AG08396 (cell line): ENCODE measurements around the gene NFATC4.

Source experiments
- DNase-seq: peaks from one replicate; pipeline ENCODE4 v3.0.0; 2012; ENCODE audit warnings: low spot score, mixed read lengths

Gene NFATC4

DNA sequence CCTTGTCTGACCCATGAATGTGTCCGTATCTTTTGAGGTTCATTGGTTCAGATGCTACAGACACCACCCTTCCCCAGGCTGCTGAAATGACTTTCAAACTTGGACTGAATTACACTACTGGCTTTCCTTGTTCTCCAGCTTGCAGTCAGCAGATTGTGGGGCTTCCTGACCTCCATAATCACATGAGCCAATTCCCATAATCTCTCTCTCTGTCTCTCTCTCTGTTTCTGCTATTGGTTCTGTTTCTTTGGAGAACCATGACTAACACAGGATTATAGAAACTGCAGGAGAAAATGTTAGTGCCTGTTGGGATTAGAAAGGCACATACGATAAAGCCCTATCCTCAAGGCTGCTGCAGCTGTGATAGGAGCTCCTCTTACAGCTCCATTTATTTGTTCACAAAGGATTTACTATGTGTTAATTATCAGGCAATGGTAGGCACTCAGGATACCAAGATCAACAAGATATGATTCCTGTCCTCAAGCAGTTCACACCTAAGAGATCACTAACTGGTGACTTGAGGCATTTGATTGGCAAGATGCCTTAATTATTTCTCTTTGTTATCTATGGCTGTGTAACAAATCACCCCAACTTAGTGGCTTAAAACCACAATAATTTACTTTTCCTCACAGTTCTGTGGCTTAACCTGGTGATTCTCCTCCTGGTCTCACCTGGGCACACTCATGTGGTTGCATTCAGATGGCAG, 20.6 kb downstream of the NFATC4 start:
- DNase-seq = no peak

GRCh38 chr14:24389226-24389848, 21.4 kb downstream of the NFATC4 start:
- no peak for DNase-seq

DNA sequence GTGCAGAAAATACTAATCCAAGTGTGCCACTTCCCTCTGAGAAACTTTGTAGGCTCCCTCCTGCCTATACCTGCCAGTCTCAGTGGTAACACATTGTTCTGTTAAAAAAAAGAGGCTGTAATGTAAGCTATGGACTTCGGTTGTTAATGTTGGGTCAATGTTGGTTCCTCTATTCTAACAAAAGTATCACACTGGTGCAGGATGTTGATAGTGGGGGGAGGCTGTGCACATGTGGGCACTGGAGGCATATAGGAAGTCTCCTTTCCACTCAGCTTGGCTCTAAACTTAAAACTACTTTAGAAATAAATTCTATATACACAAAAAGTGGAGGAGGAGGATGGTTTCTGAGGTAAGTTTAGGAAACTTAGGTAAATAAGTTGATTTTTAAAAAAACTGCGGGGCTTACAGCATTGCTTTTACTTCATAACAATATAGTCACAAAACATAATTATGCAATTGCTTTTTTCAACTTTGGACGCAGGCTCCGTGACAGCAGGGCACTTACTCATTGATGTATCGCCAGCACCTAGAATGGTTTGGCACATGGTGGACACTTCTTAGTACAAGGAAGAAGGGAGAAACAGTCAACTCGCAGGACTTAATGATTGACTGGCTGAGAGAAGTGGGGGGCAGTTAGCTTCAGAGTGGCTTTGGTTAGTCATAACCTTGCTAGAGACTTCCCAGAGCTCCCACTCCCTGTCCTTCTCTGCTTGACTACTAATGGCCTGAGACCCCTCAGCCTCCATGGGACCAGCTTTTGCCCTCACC, 22.9 kb downstream of the NFATC4 start:
- no peak for DNase-seq

GRCh38 chr14:24392325-24393091, 24.5 kb downstream of the NFATC4 start:
- DNase-seq = peak; percentile 50

GRCh38 chr14:24394275-24394674, 26.3 kb downstream of the NFATC4 start:
- no peak for DNase-seq

DNA sequence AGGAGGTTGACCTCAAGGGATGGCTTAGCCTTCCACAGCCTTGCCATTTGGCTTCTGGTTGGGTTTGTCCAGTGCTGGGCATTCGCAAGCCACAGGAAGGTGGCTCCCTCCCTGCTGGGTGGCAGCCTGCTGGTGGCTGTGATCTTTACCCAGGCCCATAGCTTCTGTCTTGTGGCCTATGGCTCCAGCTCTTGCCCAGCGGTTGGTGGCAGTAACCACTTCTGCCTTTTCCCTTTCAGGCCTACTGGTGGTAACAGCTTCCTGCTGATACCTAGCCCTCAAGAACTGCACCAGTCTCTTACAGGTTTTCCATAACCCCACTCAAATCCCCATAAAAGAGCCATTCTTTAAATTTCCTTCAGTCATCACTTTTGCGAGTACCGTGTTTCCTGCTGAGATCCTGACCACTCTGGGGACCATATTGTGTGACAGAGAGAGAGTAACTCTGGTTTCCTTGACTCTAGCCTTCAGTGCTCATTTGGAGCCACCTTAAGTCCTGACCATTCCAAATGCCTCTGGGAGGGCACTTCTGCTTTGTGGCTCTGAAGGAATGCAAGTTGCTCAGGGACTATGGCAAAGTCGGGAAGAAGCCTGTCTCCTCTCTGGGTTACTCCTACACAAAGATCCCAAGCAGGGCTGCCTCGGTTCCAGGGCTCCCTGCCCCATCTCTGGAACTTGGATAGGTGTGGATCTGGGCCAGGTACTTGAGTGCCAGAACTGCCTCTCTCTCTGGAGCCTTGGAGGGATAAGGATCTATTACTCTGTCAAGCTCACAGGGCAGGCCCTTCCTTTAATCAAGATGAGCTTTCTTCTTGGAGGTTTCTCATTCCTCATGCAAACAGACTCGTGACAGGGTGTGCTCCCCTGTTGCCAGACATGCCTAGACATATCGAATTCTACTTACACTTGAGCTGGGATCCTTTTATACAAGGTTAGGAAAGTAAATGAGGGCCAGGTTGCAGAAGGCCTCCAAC, 27.9 kb downstream of the NFATC4 start:
- DNase-seq = no peak

- DNase-seq = no peak
Measured at GRCh38 chr14:24397639-24398292, 29.8 kb downstream of the NFATC4 start.

- no peak for DNase-seq
Measured at GRCh38 chr14:24398293-24398652, 30.3 kb downstream of the NFATC4 start.

- peak; percentile 65 for DNase-seq
Measured at GRCh38 chr14:24398653-24399446, 30.9 kb downstream of the NFATC4 start, which contains the start of gene NYNRIN. Gene NYNRIN, plus strand, starts transcription at chr14:24399003. Its CDS starts 244 bp downstream, at chr14:24399247.

GRCh38 chr14:24399447-24399822, 31.5 kb downstream of the NFATC4 start:
- DNase-seq = no peak

GRCh38 chr14:24399999-24400718, 32.2 kb downstream of the NFATC4 start:
- DNase-seq = no peak

- no peak for DNase-seq
Measured at GRCh38 chr14:24401810-24402702, 34.1 kb downstream of the NFATC4 start.

DNA sequence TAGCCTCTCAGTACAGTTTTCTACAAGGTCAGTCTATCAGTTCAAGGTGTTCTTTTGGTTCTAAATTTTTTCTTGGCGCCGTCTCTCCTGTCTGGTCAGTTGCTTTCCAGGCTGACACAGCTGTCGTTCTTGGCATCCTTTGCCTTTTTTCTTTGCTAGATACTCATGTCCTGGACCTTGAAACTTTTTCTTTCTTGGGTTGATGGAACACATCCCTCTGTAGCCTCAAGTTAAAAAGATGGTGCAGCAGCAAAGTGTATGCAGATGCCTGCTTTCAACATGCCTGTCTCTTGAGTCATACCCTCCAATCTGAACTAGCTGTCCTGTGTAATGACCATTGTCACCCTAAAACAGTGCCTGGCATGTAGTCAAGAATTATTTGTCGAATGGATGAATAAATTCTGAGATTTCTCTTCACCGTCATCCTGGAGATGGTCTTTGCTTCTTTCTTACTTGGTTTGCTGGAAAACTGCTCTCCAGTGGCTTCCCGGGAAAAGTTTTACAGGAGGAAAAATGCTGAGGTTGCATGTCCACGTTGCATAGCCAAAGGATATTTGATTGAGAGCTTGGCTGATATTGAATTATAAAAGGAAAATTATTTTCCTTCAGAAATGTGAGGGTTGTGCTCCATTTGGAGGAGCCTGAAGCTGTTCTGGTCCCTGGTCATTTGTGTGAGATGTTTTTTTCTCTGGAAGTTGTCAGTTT, 35.5 kb downstream of the NFATC4 start:
- DNase-seq = peak; percentile 42

- DNase-seq = no peak
Measured at GRCh38 chr14:24404814-24405213, 36.8 kb downstream of the NFATC4 start.

DNA sequence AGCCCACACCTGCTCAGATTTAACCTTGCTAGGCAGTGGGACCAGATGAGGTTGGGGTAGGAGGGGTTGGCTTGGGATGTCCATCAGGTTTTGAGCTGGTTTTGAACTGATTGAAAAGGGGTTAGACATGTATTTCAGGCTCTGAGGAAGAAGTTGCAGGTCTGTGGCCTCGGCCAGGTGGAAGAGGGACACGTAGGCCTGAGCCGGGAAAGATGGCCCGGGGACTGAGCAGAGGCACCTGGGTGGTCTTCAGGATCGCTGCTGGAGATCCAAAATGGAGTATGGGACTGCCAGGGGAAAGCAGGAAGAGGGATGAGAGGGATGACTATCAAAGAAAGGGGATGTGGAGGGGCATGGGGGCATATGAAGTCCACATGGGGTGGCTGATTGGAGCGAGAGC, 38.4 kb downstream of the NFATC4 start:
- DNase-seq = no peak

DNA sequence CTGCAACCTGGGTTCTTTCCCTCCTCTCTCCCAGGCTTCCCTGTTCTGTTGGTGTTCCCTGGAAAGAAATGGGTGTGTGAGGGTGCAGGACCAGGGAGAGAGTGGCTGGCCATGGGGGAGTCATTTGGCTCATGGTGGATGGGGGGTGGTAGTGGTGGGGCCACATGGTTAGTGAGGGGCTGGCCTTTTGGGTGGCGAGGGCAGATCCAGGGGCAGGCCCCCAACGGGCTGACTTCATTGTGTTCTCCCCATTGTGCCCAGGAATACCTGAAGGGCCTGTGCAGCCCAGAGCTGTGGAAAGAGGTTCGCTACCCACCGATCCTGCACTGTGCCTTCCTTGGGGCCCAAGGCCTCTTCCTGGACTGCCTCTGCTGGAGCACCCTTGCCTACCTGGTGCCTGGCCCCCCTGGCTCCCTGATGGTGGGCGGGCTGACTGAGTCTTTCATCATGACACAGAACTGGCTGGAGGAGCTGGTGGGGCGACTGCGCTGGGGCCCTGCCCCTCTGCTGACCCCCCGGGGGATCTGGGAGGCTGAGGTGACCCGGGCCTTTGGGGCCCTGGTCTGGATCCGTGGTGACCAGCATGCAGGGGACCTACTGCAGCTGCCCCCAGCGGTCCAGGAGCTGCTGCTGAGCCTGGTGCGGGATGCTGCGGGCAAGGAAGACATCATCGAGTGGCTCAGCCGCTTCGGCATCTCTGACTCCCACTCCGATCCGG, 39.8 kb downstream of the NFATC4 start:
- no peak for DNase-seq

GRCh38 chr14:24408764-24409163, 40.8 kb downstream of the NFATC4 start:
- no peak for DNase-seq
